ENCODE results near the gene SYNC. TPM values are rescaled to one million over a fixed set of nuclear protein-coding genes. Genes with fewer than 3 reads are reported as not detected.
A peak's percentile ranks its signal among the peaks of the same experiment; 100 is the strongest.
"Not testable (repeated sequence)": the region's sequence is repeated elsewhere in the genome, so short reads cannot be mapped to it uniquely, and the experiment has no call there.

Gene SYNC
- total RNA-seq, 2 donors from 2014 or later = 14.5 to 15.8 TPM

- DNase-seq = no peak
- intact Hi-C loops (cut with DNase I) = no loop called here
- ATAC-seq = no peak
Observed at GRCh38 chr1:32727876-32728275, 25.3 kb upstream of the SYNC start.

- ATAC-seq (no peak), DNase-seq (no peak)
- intact Hi-C loops (cut with DNase I) = no loop called here
Observed at GRCh38 chr1:32725615-32725982, 23.0 kb upstream of the SYNC start.

- peak; percentile 81 for DNase-seq
Observed at GRCh38 chr1:32724678-32725614, 22.4 kb upstream of the SYNC start.

GRCh38 chr1:32719681-32720275 is 17.2 kb upstream of the SYNC start:
- intact Hi-C loops (cut with DNase I) = no loop called here
- ATAC-seq (no peak), DNase-seq (no peak)

More at GRCh38 chr1:32724678-32725614, 22.4 kb upstream of the SYNC start:
- peak; percentile 82 to 98 for ATAC-seq
- intact Hi-C loops (cut with DNase I) = no loop called here

- DNase-seq (no peak), ATAC-seq (no peak)
- intact Hi-C loops (cut with DNase I) = no loop called here
Observed at GRCh38 chr1:32718527-32718926, 16.0 kb upstream of the SYNC start.

- no peak for ATAC-seq
- intact Hi-C loops (cut with DNase I) = no loop called here
Observed at GRCh38 chr1:32718036-32718435, 15.5 kb upstream of the SYNC start.

GRCh38 chr1:32717503-32717902 is 14.9 kb upstream of the SYNC start:
- DNase-seq = no peak
- no peak for ATAC-seq
- intact Hi-C loops (cut with DNase I) = no loop called here

More at GRCh38 chr1:32718036-32718435, 15.5 kb upstream of the SYNC start:
- no peak for DNase-seq

GRCh38 chr1:32716312-32717148 is 14.0 kb upstream of the SYNC start:
- ATAC-seq (peak; percentile 67 to 82), DNase-seq (peak; percentile 69)
- intact Hi-C loops (cut with DNase I) = no loop called here

- no peak for ATAC-seq
- no peak for DNase-seq
- intact Hi-C loops (cut with DNase I) = no loop called here
Observed at GRCh38 chr1:32715901-32716311, 13.3 kb upstream of the SYNC start.

GRCh38 chr1:32714277-32714676 is 11.7 kb upstream of the SYNC start:
- intact Hi-C loops (cut with DNase I) = loop anchor here in 1 of 2 donors (5.0 kb wide), 1 partner anchor 58 kb away; no protein-coding TSS in a partner anchor
- no peak for ATAC-seq
- DNase-seq = no peak

GRCh38 chr1:32713081-32713480 is 10.5 kb upstream of the SYNC start:
- ATAC-seq (no peak), DNase-seq (no peak)
- intact Hi-C loops (cut with DNase I) = loop anchor here (2.0 to 5.0 kb wide), 2 partner anchors 59 to 60 kb away; no protein-coding TSS in a partner anchor

- not testable (repeated sequence) for DNase-seq
Observed at GRCh38 chr1:32711221-32711620, 8.7 kb upstream of the SYNC start.

GRCh38 chr1:32709476-32709875 is 6.9 kb upstream of the SYNC start:
- DNase-seq (no peak), ATAC-seq (no peak)
- intact Hi-C loops (cut with DNase I) = no loop called here

More at GRCh38 chr1:32711221-32711620, 8.7 kb upstream of the SYNC start:
- not testable (repeated sequence) for ATAC-seq
- intact Hi-C loops (cut with DNase I) = loop anchor here in 1 of 2 donors (5.0 kb wide), 1 partner anchor 61 kb away; no protein-coding TSS in a partner anchor

GRCh38 chr1:32709075-32709474 is 6.5 kb upstream of the SYNC start:
- ATAC-seq (no peak), DNase-seq (no peak)
- intact Hi-C loops (cut with DNase I) = no loop called here

GRCh38 chr1:32706491-32706890 is 3.9 kb upstream of the SYNC start:
- DNase-seq = no peak
- no peak for ATAC-seq
- intact Hi-C loops (cut with DNase I) = no loop called here

- intact Hi-C loops (cut with DNase I) = no loop called here
- ATAC-seq = no peak
Observed at GRCh38 chr1:32705516-32705915, 2.9 kb upstream of the SYNC start.

GRCh38 chr1:32703479-32704291 is 1.1 kb upstream of the SYNC start:
- peak; percentile 31 to 50 for ATAC-seq
- peak; percentile 52 for DNase-seq
- intact Hi-C loops (cut with DNase I) = no loop called here

More at GRCh38 chr1:32705516-32705915, 2.9 kb upstream of the SYNC start:
- no peak for DNase-seq

- DNase-seq (peak; percentile 53), ATAC-seq (peak; percentile 23 to 43)
- intact Hi-C loops (cut with DNase I) = no loop called here
Observed at GRCh38 chr1:32701951-32702598, 495 bp downstream of the SYNC start.

Measured in left cardiac atrium (tissue), 4 donors.